ENCODE data around the gene TPRG1. TPM values are rescaled to one million over a fixed set of nuclear protein-coding genes. Genes with fewer than 3 reads are reported as not detected.

Gene TPRG1
- total RNA-seq, 2 donors from 2014 or later: 1.1 to 1.8 TPM

DNA sequence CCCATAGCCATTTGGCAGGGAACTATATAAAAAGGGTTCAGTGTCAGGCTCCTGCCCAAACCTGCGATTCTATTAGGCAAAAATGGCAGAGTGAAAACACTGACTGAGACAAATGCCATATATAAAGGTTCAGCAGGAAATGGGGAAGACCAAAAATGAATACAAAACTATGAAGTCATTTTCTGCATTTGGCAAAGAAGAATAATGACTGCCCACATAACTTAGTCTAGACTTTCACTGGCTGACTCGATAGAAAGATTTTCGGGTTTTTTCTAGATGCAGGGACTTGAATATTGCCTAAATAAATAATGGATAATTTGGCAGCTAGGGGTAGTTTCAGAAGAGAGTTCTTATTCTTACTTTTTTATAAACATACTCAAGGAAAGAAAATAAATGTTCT lies 178.0 kb downstream of the TPRG1 start:
- intact Hi-C loops (cut with DNase I): no loop called here
- TF ChIP-seq, protein P1, sequence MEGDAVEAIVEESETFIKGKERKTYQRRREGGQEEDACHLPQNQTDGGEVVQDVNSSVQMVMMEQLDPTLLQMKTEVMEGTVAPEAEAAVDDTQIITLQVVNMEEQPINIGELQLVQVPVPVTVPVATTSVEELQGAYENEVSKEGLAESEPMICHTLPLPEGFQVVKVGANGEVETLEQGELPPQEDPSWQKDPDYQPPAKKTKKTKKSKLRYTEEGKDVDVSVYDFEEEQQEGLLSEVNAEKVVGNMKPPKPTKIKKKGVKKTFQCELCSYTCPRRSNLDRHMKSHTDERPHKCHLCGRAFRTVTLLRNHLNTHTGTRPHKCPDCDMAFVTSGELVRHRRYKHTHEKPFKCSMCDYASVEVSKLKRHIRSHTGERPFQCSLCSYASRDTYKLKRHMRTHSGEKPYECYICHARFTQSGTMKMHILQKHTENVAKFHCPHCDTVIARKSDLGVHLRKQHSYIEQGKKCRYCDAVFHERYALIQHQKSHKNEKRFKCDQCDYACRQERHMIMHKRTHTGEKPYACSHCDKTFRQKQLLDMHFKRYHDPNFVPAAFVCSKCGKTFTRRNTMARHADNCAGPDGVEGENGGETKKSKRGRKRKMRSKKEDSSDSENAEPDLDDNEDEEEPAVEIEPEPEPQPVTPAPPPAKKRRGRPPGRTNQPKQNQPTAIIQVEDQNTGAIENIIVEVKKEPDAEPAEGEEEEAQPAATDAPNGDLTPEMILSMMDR (IDR thresholded peaks at IDR 0.05): no peak
- no peak overlapping the region for H3K27ac ChIP-seq
- H3K36me3 ChIP-seq: no peaks in the 10 kb centered on the region
- no peak overlapping the region for H3K4me3 ChIP-seq
- no peak overlapping the region for H3K9ac ChIP-seq (ENCODE audit: low read depth in 2 of 2, low read length in 2 of 2)
- DNase-seq: no peak
- peaks cover 5% of the 10 kb centered on the region for H3K4me1 ChIP-seq
- H3K27me3 ChIP-seq: no peaks in the 10 kb centered on the region
- H3K9me3 ChIP-seq: no peaks in the 10 kb centered on the region

DNA sequence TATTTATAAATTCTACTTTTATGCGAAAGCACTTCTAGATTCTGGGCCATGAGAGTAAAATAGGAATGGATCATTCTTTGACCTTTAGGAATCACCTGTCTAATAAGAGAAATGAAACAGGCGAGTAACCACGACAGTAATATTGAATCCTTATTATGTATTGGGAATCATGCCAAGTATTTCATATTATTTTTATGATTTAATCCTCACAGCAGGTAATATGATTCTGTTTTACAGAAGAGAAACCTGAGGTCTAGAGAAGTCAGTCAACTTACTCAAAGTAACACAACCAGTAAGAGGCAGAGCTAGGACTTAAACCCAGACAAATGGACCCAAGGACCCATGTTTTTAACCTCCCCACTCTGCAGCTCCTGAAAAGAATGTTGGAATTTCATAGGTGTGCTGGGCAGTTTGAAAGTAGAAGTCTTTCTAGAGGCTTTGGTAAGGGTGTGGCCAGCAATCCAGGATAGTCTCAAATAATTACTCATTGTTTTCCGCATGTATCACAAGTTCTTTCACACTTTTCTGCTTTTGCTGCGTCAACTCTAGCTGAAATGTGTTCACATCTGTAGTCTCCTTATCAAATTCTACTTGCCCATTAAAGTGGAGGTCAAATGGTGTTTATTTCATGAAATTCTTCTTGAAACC lies 181.7 kb downstream of the TPRG1 start:
- Histone ChIP-seq H3K9me3 (no peaks in the 10 kb centered on the region), H3K4me3 (no peak overlapping the region), H3K9ac (ENCODE audit: low read depth in 2 of 2, low read length in 2 of 2) (peak overlapping the region in 1 of 2 donors; percentile 46), H3K4me1 (peaks cover 15% of the 10 kb centered on the region), H3K36me3 (no peaks in the 10 kb centered on the region), H3K27me3 (no peaks in the 10 kb centered on the region), H3K27ac (peak overlapping the region; percentile 81)
- intact Hi-C loops (cut with DNase I): no loop called here
- TF ChIP-seq, protein P1 (IDR thresholded peaks at IDR 0.05): no peak
- peak; percentile 28 for DNase-seq

DNA sequence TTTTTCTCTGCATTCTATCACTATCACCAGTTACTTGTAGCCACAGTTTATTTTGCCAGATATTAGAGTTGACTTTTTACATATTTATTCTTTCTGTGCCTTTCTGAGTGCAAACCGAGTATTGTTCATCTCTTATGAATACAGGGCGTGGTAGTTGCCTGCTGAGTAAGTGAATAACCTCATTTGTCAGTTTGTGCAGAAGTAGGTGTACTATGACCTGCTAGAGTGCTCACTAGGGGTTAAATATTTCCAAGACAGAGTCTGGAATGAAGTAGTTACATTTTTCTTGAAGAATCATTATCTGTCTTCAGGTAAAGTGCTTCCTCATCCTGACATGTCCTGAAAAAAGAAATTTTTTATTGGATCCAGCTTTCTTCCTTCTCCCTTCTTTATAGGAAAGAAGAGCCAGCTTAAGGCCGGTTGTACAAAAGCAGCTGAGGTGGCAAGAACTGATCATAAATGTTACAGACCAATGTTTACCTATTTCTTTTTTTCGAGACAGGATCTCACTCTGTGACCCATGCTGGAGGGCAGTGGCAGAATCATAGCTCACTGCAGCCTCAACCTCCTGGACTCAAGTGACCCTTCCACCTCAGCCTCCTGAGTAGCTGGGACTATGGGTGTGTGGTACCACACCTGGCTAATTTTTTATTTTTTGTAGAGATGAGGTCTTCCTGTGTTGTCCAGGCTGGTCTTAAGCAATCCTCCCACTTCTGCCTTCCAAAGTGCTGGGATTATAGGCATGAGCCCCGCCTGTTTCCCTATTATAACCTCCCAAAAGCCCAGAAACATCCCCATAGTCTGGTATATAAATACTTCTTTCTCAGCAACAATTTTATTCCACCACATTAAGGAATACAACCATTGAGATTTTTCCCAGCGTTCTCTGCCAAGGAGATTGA lies 182.5 kb downstream of the TPRG1 start:
- intact Hi-C loops (cut with DNase I): no loop called here
- H3K9me3 ChIP-seq: no peaks in the 10 kb centered on the region
- TF ChIP-seq, protein P1 (IDR thresholded peaks at IDR 0.05): no peak
- H3K4me3 ChIP-seq: no peak overlapping the region
- H3K27ac ChIP-seq: peak overlapping the region; percentile 81
- DNase-seq: peak; percentile 33
- no peaks in the 10 kb centered on the region for H3K36me3 ChIP-seq
- peak overlapping the region in 1 of 2 donors; percentile 46 for H3K9ac ChIP-seq (ENCODE audit: low read depth in 2 of 2, low read length in 2 of 2)
- no peaks in the 10 kb centered on the region for H3K27me3 ChIP-seq
- peaks cover 15% of the 10 kb centered on the region for H3K4me1 ChIP-seq

DNA sequence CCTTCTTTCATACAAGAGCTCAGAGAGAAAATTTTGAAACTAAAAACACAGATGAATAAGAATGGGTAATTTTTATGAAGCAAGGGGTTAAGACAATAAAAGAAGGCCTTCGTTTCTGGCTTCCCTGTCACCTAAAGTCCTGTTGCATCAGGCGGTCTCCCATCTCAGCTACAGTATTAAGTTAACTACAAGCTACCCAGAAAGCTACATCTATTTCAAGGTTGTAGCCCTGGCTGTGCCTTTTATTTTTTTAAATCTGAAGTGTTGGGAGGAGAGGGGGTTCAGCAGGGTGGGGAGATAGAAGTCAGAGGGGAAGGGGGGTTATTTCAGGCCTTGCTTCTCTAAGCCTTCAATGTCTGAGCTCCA lies 183.3 kb downstream of the TPRG1 start:
- Histone ChIP-seq H3K27me3 (no peaks in the 10 kb centered on the region), H3K4me1 (peaks cover 15% of the 10 kb centered on the region), H3K4me3 (no peak overlapping the region), H3K27ac (peak overlapping the region; percentile 81), H3K9me3 (no peaks in the 10 kb centered on the region), H3K36me3 (no peaks in the 10 kb centered on the region), H3K9ac (ENCODE audit: low read depth in 2 of 2, low read length in 2 of 2) (peak overlapping the region in 1 of 2 donors; percentile 58)
- TF ChIP-seq, protein P1 (IDR thresholded peaks at IDR 0.05): no peak
- DNase-seq: no peak
- intact Hi-C loops (cut with DNase I): no loop called here

DNA sequence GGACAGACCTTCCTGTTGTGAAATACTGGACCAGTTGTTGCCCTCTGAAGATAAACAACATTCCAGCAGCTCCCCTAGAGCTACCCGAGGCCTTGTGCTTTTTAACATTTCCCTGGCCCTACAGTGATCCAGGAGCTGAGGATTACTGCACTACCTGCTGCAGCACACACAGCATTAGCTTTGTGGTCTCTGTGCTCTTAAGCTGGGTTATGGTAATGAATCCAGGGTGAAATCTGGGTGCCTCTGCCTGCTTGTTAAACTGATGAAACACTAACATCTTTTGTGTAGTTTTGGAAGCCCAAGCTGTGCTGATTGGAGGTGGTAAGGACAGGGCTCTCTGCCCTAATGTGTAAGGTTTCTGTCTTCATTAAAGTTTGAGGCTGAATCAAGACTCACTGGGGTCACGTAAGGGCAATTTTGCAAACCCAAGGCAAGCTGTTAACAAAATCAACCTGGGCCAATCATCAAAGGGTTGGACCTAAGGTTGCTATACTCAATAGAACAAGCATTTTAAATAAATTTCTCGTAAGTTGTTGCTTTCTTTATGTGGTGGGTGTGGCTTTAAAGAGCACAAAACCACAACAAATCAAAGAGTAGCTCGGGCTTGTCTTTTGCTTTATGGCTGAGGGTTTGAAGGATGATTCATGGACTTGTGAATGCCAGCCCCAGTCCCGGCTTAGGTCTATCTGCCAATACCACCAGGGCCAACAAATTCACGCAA lies 183.9 kb downstream of the TPRG1 start:
- Histone ChIP-seq H3K4me3 (no peak overlapping the region), H3K36me3 (no peaks in the 10 kb centered on the region), H3K9ac (ENCODE audit: low read depth in 2 of 2, low read length in 2 of 2) (peak overlapping the region in 1 of 2 donors; percentile 58), H3K27ac (peak overlapping the region; percentile 81), H3K9me3 (no peaks in the 10 kb centered on the region), H3K4me1 (peaks cover 15% of the 10 kb centered on the region), H3K27me3 (no peaks in the 10 kb centered on the region)
- intact Hi-C loops (cut with DNase I): no loop called here
- TF ChIP-seq, protein P1 (IDR thresholded peaks at IDR 0.05): no peak
- DNase-seq: peak; percentile 40
